GM19455 (cell line): Measurements from ENCODE around the gene ACOT7.
A peak's percentile ranks its signal among the peaks of the same experiment; 100 is the strongest.
"Not testable (repeated sequence)": the region's sequence is repeated elsewhere in the genome, so short reads cannot be mapped to it uniquely, and the experiment has no call there.

Experiments used
- ATAC-seq: cut with Tn5 transposase; IDR thresholded peaks from one replicate; pipeline ENCODE4 v1.9.1; 2021; ENCODE audit not compliant: unreplicated experiment

ACOT7 gene

GRCh38 chr1:6393400-6394187 is at the start of gene ACOT7:
ACOT7 (minus strand) TSS chr1:6393767; CDS start chr1:6393399, 368 bp downstream.
- peak; percentile 75 for ATAC-seq

DNA sequence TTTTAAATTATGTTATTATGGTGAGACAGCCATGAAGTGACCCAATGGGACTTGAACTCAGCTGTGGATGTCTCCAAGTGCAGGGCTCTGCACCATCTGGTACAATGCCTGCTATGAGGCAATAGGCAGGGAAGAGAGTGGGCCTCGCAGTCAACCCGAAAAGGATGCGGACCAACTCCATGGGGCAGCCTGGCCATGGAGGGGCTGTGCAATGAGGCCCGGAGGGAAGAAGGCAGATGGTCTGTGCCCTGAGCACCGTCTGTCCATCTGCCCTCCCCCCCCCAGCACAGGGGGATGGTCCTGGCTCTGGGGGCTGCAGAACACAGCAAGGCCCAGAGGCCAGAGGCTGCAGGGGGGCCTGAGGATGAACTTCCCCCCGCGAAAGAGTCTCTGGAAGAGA is 48.0 kb upstream of the ACOT7 start:
- ATAC-seq, result no peak

- ATAC-seq, result no peak
Measured at GRCh38 chr1:6440198-6441126, 46.9 kb upstream of the ACOT7 start.

GRCh38 chr1:6438047-6438525 is 44.5 kb upstream of the ACOT7 start:
- ATAC-seq, result no peak

- not testable (repeated sequence) for ATAC-seq
Measured at GRCh38 chr1:6437012-6437700, 43.6 kb upstream of the ACOT7 start.

GRCh38 chr1:6436277-6436676 is 42.7 kb upstream of the ACOT7 start:
- ATAC-seq, result not testable (repeated sequence)

GRCh38 chr1:6435547-6435946 is 42.0 kb upstream of the ACOT7 start:
- no peak for ATAC-seq

- ATAC-seq, result no peak
Measured at GRCh38 chr1:6435129-6435528, 41.6 kb upstream of the ACOT7 start.

- no peak for ATAC-seq
Measured at GRCh38 chr1:6434186-6434585, 40.6 kb upstream of the ACOT7 start.

- not testable (repeated sequence) for ATAC-seq
Measured at GRCh38 chr1:6431645-6432579, 38.3 kb upstream of the ACOT7 start.

- ATAC-seq, result not testable (repeated sequence)
Measured at GRCh38 chr1:6429660-6430411, 36.3 kb upstream of the ACOT7 start.

- ATAC-seq, result not testable (repeated sequence)
Measured at GRCh38 chr1:6428453-6428852, 34.9 kb upstream of the ACOT7 start.

- ATAC-seq, result no peak
Measured at GRCh38 chr1:6427441-6428390, 34.1 kb upstream of the ACOT7 start.

DNA sequence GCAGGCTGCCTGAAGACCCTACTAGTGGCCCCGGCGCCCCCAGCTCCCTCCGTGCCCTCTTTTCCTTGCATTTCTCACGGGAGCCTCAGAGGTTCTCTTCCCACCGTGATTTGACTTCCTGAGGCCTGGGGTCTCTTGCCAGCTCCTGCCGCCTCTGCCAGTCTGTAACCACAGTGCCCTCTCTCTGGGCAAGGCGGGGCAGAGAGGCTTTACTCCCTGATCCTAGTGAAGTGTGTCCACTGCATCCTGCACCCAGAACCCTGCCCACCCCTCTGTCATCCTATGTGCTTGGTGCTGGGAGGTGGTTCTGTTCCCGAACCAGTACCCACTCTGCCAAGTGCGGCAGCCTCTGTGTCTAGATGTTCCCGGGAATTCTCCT is 33.4 kb upstream of the ACOT7 start:
- no peak for ATAC-seq

GRCh38 chr1:6426277-6426971 is 32.9 kb upstream of the ACOT7 start:
- no peak for ATAC-seq

DNA sequence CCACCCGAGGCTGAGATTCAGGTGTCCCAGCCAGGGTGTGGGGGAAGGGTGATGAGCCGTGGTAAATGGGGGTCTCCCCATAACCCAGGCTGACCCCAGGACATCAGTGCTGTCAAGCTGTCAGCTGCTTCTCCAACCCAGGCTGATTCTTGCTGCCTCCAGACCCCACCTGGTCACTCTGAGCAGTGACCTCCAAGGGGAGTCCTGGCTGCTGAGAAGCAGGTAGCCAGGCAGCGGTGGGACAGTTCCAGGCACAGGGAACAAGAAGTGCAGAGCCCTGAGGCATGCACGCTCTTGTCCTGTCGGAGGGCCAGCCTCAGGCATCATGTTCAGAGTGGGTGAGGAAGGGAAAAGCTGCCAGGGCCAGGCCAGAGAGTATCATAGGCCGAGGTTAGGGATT is 32.1 kb upstream of the ACOT7 start:
- ATAC-seq, result no peak
